Glutamatergic neuron (in vitro differentiated cells): ENCODE measurements around the gene CACNA1D. TPM values are rescaled to one million over a fixed set of nuclear protein-coding genes. Genes with fewer than 3 reads are reported as not detected.

Source experiments
- DNase-seq: peaks from one replicate; pipeline ENCODE4 v3.0.0; 2022
- H3K27ac Mint-ChIP-seq: one replicate; pipeline ENCODE4 v1.8.0; 2020; ENCODE audit warnings: mild to moderate bottlenecking, mixed read lengths, inconsistent platforms; ENCODE audit not compliant: unreplicated experiment
- H3K27me3 Mint-ChIP-seq: one replicate; pipeline ENCODE4 v1.8.0; 2020; ENCODE audit warnings: mild to moderate bottlenecking, moderate library complexity, mixed read lengths, inconsistent platforms; ENCODE audit not compliant: unreplicated experiment
- H3K36me3 Mint-ChIP-seq: one replicate; pipeline ENCODE4 v1.8.0; 2020; ENCODE audit warnings: mild to moderate bottlenecking, mixed read lengths, inconsistent platforms; ENCODE audit not compliant: unreplicated experiment
- H3K4me1 Mint-ChIP-seq: one replicate; pipeline ENCODE4 v1.8.0; 2020; ENCODE audit warnings: mild to moderate bottlenecking, low read depth, mixed read lengths, inconsistent platforms; ENCODE audit not compliant: unreplicated experiment
- H3K4me3 Mint-ChIP-seq: one replicate; pipeline ENCODE4 v1.8.0; 2020; ENCODE audit warnings: mild to moderate bottlenecking, mixed read lengths, inconsistent platforms; ENCODE audit not compliant: unreplicated experiment
- H3K9me3 Mint-ChIP-seq: one replicate; pipeline ENCODE4 v1.8.0; 2020; ENCODE audit warnings: mild to moderate bottlenecking, moderate library complexity, mixed read lengths, inconsistent platforms; ENCODE audit not compliant: unreplicated experiment
- total RNA-seq: library from RNA; stranded (reverse); fragmentation: NEBNext Ultra II Directional; extraction: Animal tissue kit (Norgen Biotek cat#: 25700); gene quantifications from one replicate; pipeline ENCODE4 v1.2.1, GENCODE V29; 2021; ENCODE audit not compliant: unreplicated experiment
- TF ChIP-seq, protein P1 (sequence below): fragments of 200-600 bp; sonication (generic); IDR thresholded peaks from one replicate; pipeline ENCODE4 v1.5.0; 2021; ENCODE audit not compliant: partially characterized antibody, unreplicated experiment

The CACNA1D gene
- total RNA-seq, 1 donor from 2014 or later = 5.0 TPM

DNA sequence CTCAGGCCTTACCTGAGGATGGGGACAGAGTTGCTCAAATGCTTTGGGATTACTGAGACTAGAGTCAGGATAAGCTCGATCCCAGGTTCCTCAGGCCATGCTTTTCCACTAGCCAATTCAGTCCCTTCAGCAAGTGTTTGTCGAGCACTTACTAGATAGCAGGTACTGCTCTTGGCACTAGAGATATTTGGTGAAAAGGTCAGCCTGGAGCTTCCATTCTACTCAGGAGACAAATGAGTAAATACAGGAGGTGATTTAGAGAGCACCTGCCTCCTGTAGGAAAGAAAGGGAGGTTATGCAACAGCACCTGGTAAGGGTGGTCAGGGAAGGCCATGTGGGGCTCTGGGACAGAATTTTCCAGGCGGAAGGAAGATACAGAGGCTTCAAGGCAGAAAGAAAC is 99.9 kb downstream of the CACNA1D start:
- Mint-ChIP-seq H3K4me1 (peaks cover 10% of the 10 kb centered on the region), H3K27me3 (peaks cover 3% of the 10 kb centered on the region), H3K36me3 (no peaks in the 10 kb centered on the region), H3K4me3 (no peak overlapping the region), H3K9me3 (peaks cover 10% of the 10 kb centered on the region), H3K27ac (no peak overlapping the region)
- no peak for DNase-seq
- TF ChIP-seq, protein P1, sequence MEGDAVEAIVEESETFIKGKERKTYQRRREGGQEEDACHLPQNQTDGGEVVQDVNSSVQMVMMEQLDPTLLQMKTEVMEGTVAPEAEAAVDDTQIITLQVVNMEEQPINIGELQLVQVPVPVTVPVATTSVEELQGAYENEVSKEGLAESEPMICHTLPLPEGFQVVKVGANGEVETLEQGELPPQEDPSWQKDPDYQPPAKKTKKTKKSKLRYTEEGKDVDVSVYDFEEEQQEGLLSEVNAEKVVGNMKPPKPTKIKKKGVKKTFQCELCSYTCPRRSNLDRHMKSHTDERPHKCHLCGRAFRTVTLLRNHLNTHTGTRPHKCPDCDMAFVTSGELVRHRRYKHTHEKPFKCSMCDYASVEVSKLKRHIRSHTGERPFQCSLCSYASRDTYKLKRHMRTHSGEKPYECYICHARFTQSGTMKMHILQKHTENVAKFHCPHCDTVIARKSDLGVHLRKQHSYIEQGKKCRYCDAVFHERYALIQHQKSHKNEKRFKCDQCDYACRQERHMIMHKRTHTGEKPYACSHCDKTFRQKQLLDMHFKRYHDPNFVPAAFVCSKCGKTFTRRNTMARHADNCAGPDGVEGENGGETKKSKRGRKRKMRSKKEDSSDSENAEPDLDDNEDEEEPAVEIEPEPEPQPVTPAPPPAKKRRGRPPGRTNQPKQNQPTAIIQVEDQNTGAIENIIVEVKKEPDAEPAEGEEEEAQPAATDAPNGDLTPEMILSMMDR = no peak

DNA sequence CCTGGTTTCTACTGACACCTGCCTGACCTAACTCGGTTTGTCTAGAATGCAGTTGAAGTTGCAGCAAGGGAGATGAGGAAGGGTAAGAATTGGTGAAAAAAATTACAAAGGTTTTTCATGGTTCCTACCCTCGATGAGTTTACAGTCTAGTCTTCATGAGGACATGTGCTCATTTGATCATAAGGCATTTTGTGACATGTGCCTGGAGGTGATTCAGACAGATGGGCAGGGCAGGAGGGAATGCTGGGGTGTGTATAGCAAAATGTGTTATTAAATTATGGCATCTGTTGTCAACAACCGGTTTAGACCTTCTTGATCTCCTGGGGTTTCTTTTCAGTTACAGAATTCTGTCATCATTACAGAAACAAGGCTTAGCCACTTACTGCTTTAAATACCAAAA is 101.2 kb downstream of the CACNA1D start:
- Mint-ChIP-seq H3K4me3 (no peak overlapping the region), H3K9me3 (peaks cover 5% of the 10 kb centered on the region), H3K27me3 (peaks cover 3% of the 10 kb centered on the region), H3K36me3 (no peaks in the 10 kb centered on the region), H3K4me1 (peaks cover 2% of the 10 kb centered on the region), H3K27ac (peak overlapping the region; percentile 34)
- no peak for DNase-seq
- TF ChIP-seq, protein P1 = no peak

DNA sequence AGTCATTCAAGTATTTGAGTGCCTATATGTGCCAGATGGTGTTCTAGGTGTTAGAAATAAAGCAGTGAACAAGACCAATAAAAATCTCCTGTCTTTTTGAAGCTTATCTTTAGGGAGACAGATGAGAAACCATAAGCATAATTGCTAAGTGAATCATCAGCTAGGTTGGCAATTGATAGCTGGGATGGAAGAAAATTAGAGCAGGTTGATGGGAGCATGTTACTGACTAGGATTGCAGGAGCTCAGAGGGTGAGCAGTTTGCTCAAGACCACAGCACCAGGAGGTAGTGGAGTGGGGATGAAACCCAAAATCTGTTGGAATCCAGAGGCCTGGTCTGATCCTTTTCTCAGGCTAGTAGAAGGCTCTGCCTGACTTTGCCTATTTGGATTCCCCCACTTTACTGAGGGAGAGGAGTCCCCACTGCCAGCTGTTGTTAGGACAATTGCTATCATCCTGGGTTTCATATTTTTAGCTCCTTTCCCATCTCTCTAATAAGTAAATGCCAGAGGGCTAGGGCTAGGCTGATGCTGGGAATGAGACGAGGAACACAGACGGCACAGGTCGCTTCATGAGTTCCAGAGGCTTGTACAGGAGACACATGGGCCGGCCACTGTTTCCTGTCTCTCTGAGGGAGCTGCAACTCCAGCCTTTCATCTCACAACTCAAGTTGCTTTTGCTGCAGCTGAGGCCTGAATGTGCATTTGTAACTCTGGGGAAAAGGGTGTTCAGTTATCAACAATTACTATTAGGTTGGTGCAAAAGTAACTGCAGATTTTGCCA is 102.9 kb downstream of the CACNA1D start:
- no peak overlapping the region for H3K27ac Mint-ChIP-seq
- peaks cover 3% of the 10 kb centered on the region for H3K27me3 Mint-ChIP-seq
- no peak for DNase-seq
- H3K36me3 Mint-ChIP-seq = no peaks in the 10 kb centered on the region
- H3K9me3 Mint-ChIP-seq = peaks cover 2% of the 10 kb centered on the region
- peaks cover 2% of the 10 kb centered on the region for H3K4me1 Mint-ChIP-seq
- TF ChIP-seq, protein P1 = no peak
- no peak overlapping the region for H3K4me3 Mint-ChIP-seq

DNA sequence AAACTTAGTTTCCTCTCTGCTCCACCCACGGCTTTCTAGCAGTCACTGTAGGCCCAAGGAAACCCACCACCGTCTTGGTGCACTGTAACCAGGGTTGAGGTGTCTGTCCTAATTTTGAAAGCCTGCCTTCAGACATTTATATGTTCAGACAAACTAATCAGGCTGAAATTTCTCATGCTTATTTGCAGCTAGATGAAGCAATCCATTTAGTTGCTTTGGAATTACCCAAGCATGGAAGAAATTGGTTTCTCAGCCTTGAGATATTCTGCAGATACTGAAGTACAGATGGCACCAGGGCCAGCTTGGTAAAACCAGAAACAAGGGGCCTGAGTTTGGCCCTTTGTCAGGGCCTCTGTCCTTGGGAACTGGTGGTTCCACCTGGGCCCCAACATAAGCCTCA is 105.4 kb downstream of the CACNA1D start:
- TF ChIP-seq, protein P1 = no peak
- Mint-ChIP-seq H3K4me1 (peaks cover 2% of the 10 kb centered on the region), H3K9me3 (peaks cover 2% of the 10 kb centered on the region), H3K27ac (no peak overlapping the region), H3K4me3 (no peak overlapping the region), H3K36me3 (no peaks in the 10 kb centered on the region), H3K27me3 (peaks cover 3% of the 10 kb centered on the region)
- DNase-seq = no peak

DNA sequence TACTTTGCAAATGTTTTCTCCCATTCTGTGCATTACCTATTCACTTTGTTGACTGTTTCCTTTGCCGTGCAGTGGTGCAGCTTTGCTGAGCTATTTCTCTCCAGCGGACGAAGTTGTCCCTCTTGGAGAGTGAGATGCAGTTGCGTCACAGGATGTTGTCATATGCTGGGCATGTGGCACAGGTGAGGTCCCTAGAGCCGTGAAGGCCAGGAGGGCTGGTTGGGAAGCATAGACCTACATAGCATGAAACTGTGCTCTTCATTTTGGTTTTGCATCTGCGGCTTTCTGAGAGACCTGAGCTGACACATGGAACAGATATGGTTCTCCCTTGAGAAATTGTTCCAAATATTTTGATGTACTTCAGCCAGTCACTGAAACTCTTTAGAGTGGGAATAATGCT is 108.5 kb downstream of the CACNA1D start:
- Mint-ChIP-seq H3K36me3 (peaks cover 5% of the 10 kb centered on the region), H3K9me3 (peaks cover 2% of the 10 kb centered on the region), H3K4me1 (no peaks in the 10 kb centered on the region), H3K27ac (no peak overlapping the region), H3K4me3 (no peak overlapping the region), H3K27me3 (no peaks in the 10 kb centered on the region)
- TF ChIP-seq, protein P1 = no peak
- DNase-seq = no peak
